ENCODE measurements around the gene PIH1D1.

GRCh38 chr19:49443366-49444099 lies 8.1 kb downstream of the PIH1D1 start:
- TF ChIP-seq EP300 (IDR thresholded peaks at IDR 0.05) (no peak), CTCF (IDR thresholded peaks at IDR 0.05) (peak in 3 of 4 experiments; percentile 77 to 81 (median 79)), POLR2A (IDR thresholded peaks at IDR 0.05) (no peak)
